Measurements from ENCODE around the gene STK38.
"Not testable (repeated sequence)": the region's sequence is repeated elsewhere in the genome, so short reads cannot be mapped to it uniquely, and the experiment has no call there.

- TF ChIP-seq CTCF (conservative IDR thresholded peaks at IDR 0.05 in 1 of 2, IDR thresholded peaks at IDR 0.05 in 1 of 2; ENCODE audit: low read depth in 1 of 2, low read length in 2 of 2); EZH2 (IDR thresholded peaks at IDR 0.05; ENCODE audit: low read length, missing control alignments): not testable (repeated sequence)
These were observed 64.0 kb downstream of the STK38 start for GRCh38 chr6:36483326-36483725.
